GM19467 (cell line): ENCODE results near the gene TMED9.
"Not testable (repeated sequence)": the region's sequence is repeated elsewhere in the genome, so short reads cannot be mapped to it uniquely, and the experiment has no call there.

Source experiments
- ATAC-seq: cut with Tn5 transposase; IDR thresholded peaks from one replicate; pipeline ENCODE4 v1.9.1; 2021; ENCODE audit warnings: mild to moderate bottlenecking, moderate library complexity; ENCODE audit not compliant: unreplicated experiment

Gene TMED9

DNA sequence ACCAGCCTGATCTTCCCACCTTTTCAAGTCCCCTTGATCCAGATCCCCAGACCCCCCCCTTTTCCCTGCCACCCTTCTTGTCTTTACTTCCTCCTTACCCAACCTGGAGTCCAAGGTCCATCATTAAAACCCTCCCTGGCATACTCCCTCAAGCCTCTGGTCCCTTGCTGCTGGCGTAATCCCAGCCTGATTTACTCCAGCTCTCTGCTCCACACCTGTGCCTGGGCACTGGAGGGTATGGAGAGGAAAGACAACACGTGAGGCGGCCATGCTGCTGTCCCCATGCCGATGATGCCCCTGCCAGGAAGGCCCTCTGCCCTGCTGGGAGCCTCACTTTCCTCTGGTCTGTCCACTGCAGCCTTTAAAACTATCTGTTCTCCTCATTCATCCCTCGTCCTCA, 13.1 kb downstream of the TMED9 start:
- no peak for ATAC-seq

DNA sequence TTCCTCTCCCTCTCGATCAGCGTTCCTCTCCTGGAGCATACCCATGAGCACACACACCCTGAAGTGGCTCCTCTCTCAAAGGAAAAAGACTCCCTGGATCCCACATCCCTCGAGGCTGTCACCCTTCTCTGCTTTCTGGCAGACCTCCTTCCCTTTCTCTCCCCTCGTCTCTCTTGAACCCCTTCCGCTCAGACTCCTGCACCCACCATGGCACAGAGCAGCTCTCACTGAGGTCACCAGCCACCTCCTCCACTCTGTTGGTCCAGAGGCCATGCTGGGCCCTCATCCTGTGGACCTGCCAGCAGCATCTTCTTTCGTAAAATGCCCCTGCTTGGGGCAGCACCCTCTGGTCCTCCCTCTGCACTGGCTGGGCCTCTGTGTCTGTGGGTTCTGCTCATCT, 13.7 kb downstream of the TMED9 start:
- ATAC-seq = no peak

DNA sequence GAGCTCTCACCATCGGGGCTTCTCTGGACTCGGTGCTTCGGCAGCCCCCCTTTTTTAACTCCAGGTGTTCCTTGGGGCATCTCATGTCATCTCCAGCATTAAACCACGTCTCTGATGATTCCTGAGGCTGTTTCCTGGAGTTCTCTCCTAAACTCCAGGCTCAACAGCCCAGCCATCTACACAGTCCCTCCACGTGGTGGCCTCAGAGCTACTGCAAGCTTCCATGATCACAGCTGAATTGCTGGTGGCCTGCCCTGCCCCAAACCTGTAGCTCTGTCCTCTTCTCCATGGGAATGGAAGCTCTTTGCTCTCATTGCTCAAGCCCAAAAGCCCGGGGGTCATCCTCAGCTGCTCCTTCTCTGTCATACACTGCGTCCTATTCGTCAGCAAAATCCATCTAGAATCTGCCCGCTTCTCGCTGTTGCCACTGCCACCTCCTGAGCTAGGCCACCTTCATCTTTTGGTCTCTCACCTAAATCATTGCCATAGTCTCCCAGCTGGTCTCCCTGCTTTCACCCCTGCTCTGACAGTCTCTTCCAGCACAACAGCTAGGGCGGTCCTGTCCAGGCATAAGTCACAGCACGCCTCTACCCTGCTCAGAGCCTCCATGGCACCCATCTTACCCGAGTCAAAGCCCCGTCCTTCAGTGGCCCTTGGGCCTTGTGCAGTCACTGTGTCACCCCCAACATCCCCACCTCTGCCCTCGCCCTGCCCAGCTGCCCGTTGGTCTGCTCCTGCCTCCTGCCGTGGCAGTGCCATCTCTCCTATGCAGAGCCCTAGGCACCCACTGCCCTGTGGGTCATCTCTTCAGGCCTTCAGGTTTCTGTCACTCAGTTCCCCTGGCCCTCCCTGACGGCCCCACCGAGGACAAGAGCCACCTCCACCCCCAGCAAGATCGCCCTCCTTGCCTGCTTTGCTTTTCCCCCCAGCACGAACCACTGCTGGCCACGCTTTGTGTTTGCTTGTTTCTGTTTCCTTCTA, 14.4 kb downstream of the TMED9 start:
- ATAC-seq = no peak

DNA sequence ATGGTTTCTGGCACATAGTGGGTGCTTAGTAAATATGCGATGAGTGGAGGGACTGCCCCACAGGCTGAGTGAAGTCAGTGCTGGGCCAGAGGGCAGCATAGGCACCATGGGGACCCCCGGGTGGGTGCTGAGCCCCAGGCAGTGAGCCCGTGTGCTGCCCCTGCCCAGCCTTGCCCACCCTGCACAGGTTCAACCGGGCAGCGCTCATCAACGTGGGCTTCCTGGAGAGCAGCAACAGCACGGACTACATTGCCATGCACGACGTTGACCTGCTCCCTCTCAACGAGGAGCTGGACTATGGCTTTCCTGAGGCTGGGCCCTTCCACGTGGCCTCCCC, 15.1 kb downstream of the TMED9 start:
- ATAC-seq = no peak

- no peak for ATAC-seq
Measured at GRCh38 chr5:177607452-177608192, 15.6 kb downstream of the TMED9 start.

GRCh38 chr5:177608243-177609075, 16.5 kb downstream of the TMED9 start:
- ATAC-seq = no peak

DNA sequence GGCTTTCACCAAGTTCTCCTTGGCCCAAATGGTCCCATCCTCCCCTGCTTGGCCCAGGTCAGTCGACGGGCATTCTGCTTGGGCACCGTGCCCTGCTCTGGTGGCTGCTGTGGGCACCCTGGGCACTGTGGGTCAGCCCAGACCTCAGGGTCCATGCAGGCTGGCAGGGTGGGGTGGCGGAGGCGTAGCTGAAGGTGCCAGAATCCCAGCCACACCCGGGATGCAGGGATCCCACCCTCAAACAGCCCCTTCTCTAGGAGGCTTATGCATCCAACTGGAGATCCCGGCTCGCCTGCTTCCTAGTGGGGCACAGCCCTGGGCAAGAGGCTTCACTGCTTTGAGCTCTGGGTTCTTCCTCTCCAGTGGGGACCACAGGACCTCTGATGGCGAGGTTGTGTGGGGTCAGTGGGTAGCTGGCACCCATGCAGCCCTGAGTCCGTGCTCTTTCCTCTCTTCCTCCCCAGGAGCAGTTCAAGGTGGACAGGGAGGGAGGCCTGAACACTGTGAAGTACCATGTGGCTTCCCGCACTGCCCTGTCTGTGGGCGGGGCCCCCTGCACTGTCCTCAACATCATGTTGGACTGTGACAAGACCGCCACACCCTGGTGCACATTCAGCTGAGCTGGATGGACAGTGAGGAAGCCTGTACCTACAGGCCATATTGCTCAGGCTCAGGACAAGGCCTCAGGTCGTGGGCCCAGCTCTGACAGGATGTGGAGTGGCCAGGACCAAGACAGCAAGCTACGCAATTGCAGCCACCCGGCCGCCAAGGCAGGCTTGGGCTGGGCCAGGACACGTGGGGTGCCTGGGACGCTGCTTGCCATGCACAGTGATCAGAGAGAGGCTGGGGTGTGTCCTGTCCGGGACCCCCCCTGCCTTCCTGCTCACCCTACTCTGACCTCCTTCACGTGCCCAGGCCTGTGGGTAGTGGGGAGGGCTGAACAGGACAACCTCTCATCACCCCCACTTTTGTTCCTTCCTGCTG, 17.4 kb downstream of the TMED9 start:
- no peak for ATAC-seq

DNA sequence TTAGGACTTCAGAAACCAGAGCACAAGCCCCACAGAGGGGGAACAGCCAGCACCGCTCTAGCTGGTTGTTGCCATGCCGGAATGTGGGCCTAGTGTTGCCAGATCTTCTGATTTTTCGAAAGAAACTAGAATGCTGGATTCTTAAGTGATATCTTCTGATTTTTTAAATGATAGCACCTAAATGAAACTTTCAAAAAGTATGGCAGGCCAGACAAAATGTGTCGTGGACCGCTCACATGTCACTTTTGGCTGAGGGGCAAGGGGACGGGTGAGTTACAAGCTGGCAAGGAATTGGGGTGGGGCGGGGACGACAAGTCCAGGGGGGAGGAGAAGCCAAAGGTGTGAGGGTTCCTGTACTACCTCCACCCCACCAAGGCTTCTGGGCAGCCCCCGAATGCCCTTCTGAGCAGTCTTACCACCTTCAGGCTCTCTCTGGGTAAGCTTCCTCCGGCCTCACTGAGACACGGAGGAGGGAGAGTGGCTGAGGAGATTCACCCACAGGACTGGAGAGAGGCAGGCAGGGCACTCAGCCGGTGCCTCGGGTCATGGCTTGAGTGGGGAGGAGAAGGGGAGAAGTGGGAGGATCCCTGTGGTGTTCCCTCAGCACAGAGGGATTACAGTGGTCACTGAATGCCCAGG, 18.2 kb downstream of the TMED9 start:
- no peak for ATAC-seq

GRCh38 chr5:177610770-177611445, 18.9 kb downstream of the TMED9 start:
- no peak for ATAC-seq

GRCh38 chr5:177611446-177612214, 19.6 kb downstream of the TMED9 start:
- no peak for ATAC-seq

- ATAC-seq = no peak
Measured at GRCh38 chr5:177612215-177612673, 20.2 kb downstream of the TMED9 start.

DNA sequence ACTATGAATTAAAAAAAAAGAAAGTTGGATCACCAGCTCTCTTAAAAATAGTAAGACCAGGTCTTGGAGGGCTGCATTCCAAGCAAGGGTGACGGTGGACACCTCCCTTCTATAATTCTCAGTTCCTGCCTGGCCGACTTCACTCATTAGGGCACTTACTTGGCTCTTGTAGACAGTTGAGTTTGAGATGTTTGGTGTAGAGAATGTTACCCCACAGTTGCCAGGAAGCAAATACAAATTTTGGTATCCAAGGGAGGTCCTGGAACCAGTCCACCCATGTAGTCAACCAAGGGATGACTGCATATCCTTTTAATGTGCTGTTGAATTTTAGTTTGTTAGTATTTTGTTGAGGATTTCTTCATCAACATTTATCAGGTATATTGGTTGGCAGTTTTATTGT, 28.6 kb downstream of the TMED9 start:
- no peak for ATAC-seq

GRCh38 chr5:177624172-177624571, 32.2 kb downstream of the TMED9 start:
- not testable (repeated sequence) for ATAC-seq

DNA sequence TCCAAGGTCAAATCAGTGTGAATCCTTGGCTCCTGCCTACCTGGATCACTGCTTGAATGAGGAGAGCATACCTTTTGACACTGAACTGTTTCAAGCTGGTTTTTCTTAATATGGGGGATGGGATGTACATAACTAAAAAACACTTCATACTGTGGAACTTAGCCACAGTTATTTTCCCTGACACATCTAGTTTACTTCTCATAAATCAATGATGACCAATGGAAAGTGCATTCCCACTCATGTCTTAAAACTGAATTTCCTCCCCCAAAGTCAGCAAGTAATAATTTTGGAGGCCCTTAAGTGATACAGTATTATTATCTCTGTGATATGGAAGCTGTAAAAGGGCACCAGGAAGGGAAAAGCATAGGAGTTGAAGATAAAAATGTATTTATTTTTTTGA, 38.2 kb downstream of the TMED9 start:
- ATAC-seq = not testable (repeated sequence)

GRCh38 chr5:177634912-177635311, 42.9 kb downstream of the TMED9 start:
- ATAC-seq = not testable (repeated sequence)

GRCh38 chr5:177645462-177645861, 53.5 kb downstream of the TMED9 start:
- ATAC-seq = not testable (repeated sequence)
